HFFc6 (cell line): ENCODE results near the gene MYRIP. TPM values are rescaled to one million over a fixed set of nuclear protein-coding genes. Genes with fewer than 3 reads are reported as not detected.

Source experiments
- DNase-seq: peaks from one replicate; pipeline ENCODE4 v3.0.0-alpha.2; 2018
- H3K27ac Mint-ChIP-seq: 2 replicates; pipeline ENCODE4 v1.8.0; 2020; ENCODE audit warnings: mild to moderate bottlenecking, mixed read lengths
- H3K27me3 Mint-ChIP-seq: 2 replicates; pipeline ENCODE4 v1.8.0; 2021; ENCODE audit warnings: mild to moderate bottlenecking, moderate library complexity, mixed read lengths; ENCODE audit not compliant: insufficient read depth
- H3K36me3 Mint-ChIP-seq: 2 replicates; pipeline ENCODE4 v1.8.0; 2021; ENCODE audit warnings: low read depth, mixed read lengths
- H3K4me1 Mint-ChIP-seq: 2 replicates; pipeline ENCODE4 v1.8.0; 2020; ENCODE audit warnings: low read depth, mixed read lengths
- H3K4me3 Mint-ChIP-seq: 2 replicates; pipeline ENCODE4 v1.8.0; 2020; ENCODE audit warnings: mild to moderate bottlenecking, moderate library complexity, mixed read lengths
- H3K9me3 Mint-ChIP-seq: 2 replicates; pipeline ENCODE4 v1.8.0; 2020; ENCODE audit warnings: mild to moderate bottlenecking, mixed read lengths
- total RNA-seq, 6 experiments: library from RNA; stranded (reverse); fragmentation: NEBNext Ultra II Directional; extraction: Animal tissue kit (Norgen Biotek cat#: 25700); gene quantifications; 2 replicates in 1 of 6; 3 replicates in 5 of 6; pipeline ENCODE4 v1.2.3, GENCODE V29; 2021
- TF ChIP-seq, protein P1 (sequence below): fragments of 200-600 bp; sonication (generic); IDR thresholded peaks from 2 replicates; pipeline ENCODE4 v1.5.0; 2021; ENCODE audit warnings: antibody characterized with exemption, mild to moderate bottlenecking

MYRIP gene
- total RNA-seq, 6 experiments from 2014 or later, result 0.07 to 0.28 (median 0.13) TPM; not detected in 1

- TF ChIP-seq, protein P1, sequence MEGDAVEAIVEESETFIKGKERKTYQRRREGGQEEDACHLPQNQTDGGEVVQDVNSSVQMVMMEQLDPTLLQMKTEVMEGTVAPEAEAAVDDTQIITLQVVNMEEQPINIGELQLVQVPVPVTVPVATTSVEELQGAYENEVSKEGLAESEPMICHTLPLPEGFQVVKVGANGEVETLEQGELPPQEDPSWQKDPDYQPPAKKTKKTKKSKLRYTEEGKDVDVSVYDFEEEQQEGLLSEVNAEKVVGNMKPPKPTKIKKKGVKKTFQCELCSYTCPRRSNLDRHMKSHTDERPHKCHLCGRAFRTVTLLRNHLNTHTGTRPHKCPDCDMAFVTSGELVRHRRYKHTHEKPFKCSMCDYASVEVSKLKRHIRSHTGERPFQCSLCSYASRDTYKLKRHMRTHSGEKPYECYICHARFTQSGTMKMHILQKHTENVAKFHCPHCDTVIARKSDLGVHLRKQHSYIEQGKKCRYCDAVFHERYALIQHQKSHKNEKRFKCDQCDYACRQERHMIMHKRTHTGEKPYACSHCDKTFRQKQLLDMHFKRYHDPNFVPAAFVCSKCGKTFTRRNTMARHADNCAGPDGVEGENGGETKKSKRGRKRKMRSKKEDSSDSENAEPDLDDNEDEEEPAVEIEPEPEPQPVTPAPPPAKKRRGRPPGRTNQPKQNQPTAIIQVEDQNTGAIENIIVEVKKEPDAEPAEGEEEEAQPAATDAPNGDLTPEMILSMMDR, result no peak
- Mint-ChIP-seq H3K27ac (no peak overlapping the region), H3K4me1 (no peaks in the 10 kb centered on the region), H3K27me3 (peaks cover under 1% of the 10 kb centered on the region), H3K4me3 (no peak overlapping the region), H3K36me3 (no peaks in the 10 kb centered on the region; the same call in 1 of the 2 replicates), H3K9me3 (peaks cover 15% of the 10 kb centered on the region)
- DNase-seq, result no peak
Observed at GRCh38 chr3:39781632-39782031, 27.8 kb upstream of the MYRIP start.

- H3K27me3 Mint-ChIP-seq, result peaks cover 2% of the 10 kb centered on the region
- no peak overlapping the region for H3K27ac Mint-ChIP-seq
- DNase-seq, result no peak
- H3K4me1 Mint-ChIP-seq, result no peaks in the 10 kb centered on the region
- no peaks in the 10 kb centered on the region for H3K36me3 Mint-ChIP-seq
- TF ChIP-seq, protein P1, result no peak
- H3K4me3 Mint-ChIP-seq, result no peak overlapping the region
- no peaks in the 10 kb centered on the region; the same call in 1 of the 2 replicates for H3K9me3 Mint-ChIP-seq
Observed at GRCh38 chr3:39783680-39784079, 25.7 kb upstream of the MYRIP start.

- TF ChIP-seq, protein P1, result no peak
- Mint-ChIP-seq H3K9me3 (no peaks in the 10 kb centered on the region; the same call in 1 of the 2 replicates), H3K27me3 (peaks cover 2% of the 10 kb centered on the region), H3K36me3 (no peaks in the 10 kb centered on the region), H3K27ac (no peak overlapping the region), H3K4me1 (no peaks in the 10 kb centered on the region), H3K4me3 (no peak overlapping the region)
- DNase-seq, result no peak
Observed at GRCh38 chr3:39784922-39785321, 24.5 kb upstream of the MYRIP start.

DNA sequence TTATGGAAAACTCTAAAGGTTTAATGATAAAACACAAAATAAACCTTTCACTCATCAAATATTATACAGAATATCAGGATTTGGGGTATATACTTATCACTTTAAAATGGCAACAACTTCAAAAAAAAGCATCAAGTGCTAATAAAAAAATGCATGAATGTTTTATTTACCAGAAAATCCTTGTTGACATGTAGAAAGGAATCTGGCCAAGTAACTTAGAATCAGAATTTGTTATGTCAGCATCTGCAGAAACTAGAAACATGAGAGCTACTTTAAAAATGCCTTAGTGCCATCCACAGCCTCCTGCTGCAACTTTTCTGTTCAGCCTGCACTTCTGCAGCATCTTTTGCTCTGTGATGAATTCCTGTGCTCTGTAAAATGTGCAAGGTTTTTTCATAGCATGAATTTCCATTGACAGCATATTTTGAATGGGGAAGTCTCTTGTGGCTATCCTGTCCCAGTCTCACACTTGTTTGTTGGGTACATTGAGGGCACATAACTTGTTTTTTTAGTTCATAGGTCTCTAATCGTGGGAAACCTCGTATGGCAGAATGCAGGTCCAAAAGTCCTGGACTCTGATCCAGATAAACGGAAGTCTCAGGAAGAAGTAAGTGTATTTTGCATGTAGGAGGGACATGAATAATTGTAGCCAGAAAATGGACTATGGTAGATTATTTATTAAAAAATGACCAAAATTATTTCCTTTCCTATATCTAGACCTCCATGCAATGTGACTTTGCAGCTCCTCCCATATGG is 21.1 kb upstream of the MYRIP start:
- H3K27me3 Mint-ChIP-seq, result peaks cover 2% of the 10 kb centered on the region
- no peak for DNase-seq
- no peak overlapping the region for H3K27ac Mint-ChIP-seq
- TF ChIP-seq, protein P1, result no peak
- H3K9me3 Mint-ChIP-seq, result no peaks in the 10 kb centered on the region
- H3K36me3 Mint-ChIP-seq, result no peaks in the 10 kb centered on the region
- H3K4me3 Mint-ChIP-seq, result no peak overlapping the region
- no peaks in the 10 kb centered on the region for H3K4me1 Mint-ChIP-seq

DNA sequence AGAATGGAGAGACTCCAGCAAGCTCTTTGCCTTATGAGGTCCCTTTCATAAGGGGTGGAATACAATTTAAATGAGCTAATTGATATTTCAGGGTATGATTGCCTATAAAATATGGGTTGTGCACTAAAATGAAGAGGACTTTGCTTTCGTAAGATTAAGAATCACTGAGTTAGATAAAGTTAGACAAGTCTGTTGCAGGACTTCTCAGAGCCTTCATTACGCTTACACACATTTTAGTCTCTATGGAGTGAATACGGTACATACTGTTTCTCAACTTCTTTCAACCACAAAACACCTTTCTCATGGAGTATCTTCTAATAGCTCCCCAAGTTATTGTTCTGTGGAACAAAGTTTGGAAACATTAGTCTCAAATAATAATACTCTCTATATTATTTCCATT is 17.8 kb upstream of the MYRIP start:
- no peaks in the 10 kb centered on the region for H3K36me3 Mint-ChIP-seq
- H3K4me3 Mint-ChIP-seq, result no peak overlapping the region
- H3K27me3 Mint-ChIP-seq, result peaks cover 1% of the 10 kb centered on the region
- TF ChIP-seq, protein P1, result no peak
- no peak overlapping the region for H3K27ac Mint-ChIP-seq
- H3K9me3 Mint-ChIP-seq, result no peaks in the 10 kb centered on the region
- DNase-seq, result no peak
- H3K4me1 Mint-ChIP-seq, result no peaks in the 10 kb centered on the region
